ENCODE data around the gene TMEM207.

TMEM207 gene

GRCh38 chr3:190444576-190445145 is 5.0 kb downstream of the TMEM207 start:
- Histone ChIP-seq H2AFZ (ENCODE audit: low read length, unreplicated experiment) (no peak overlapping the region), H3K36me3 (ENCODE audit: insufficient read depth, low read length) (no peaks in the 10 kb centered on the region), H3K79me2 (ENCODE audit: control insufficient read depth, insufficient read depth, low read length, unreplicated experiment) (no peaks in the 10 kb centered on the region), H3K27me3 (ENCODE audit: insufficient read depth, low read length) (no peaks in the 10 kb centered on the region), H3K4me3 (ENCODE audit: low read depth, low read length) (no peak overlapping the region), H3K27ac (ENCODE audit: low read depth, low read length) (no peak overlapping the region), H3K4me1 (ENCODE audit: control insufficient read depth, insufficient read depth, low read length, unreplicated experiment) (no peaks in the 10 kb centered on the region)

GRCh38 chr3:190444006-190444405 is 5.7 kb downstream of the TMEM207 start:
- no peaks in the 10 kb centered on the region for H3K27me3 ChIP-seq (ENCODE audit: insufficient read depth, low read length)
- H3K36me3 ChIP-seq (ENCODE audit: insufficient read depth, low read length), result no peaks in the 10 kb centered on the region
- no peaks in the 10 kb centered on the region for H3K4me1 ChIP-seq (ENCODE audit: control insufficient read depth, insufficient read depth, low read length, unreplicated experiment)
- H3K27ac ChIP-seq (ENCODE audit: low read depth, low read length), result no peak overlapping the region
- H3K79me2 ChIP-seq (ENCODE audit: control insufficient read depth, insufficient read depth, low read length, unreplicated experiment), result no peaks in the 10 kb centered on the region
- no peak overlapping the region for H3K4me3 ChIP-seq (ENCODE audit: low read depth, low read length)
- H2AFZ ChIP-seq (ENCODE audit: low read length, unreplicated experiment), result no peak overlapping the region

- Histone ChIP-seq H3K4me3 (ENCODE audit: low read depth, low read length) (no peak overlapping the region), H3K27me3 (ENCODE audit: insufficient read depth, low read length) (no peaks in the 10 kb centered on the region), H3K79me2 (ENCODE audit: control insufficient read depth, insufficient read depth, low read length, unreplicated experiment) (no peaks in the 10 kb centered on the region), H2AFZ (ENCODE audit: low read length, unreplicated experiment) (peak overlapping the region; percentile 45), H3K27ac (ENCODE audit: low read depth, low read length) (no peak overlapping the region), H3K36me3 (ENCODE audit: insufficient read depth, low read length) (no peaks in the 10 kb centered on the region), H3K4me1 (ENCODE audit: control insufficient read depth, insufficient read depth, low read length, unreplicated experiment) (no peaks in the 10 kb centered on the region)
These were observed 6.4 kb downstream of the TMEM207 start for GRCh38 chr3:190443257-190443656.

GRCh38 chr3:190442240-190442639 is 7.5 kb downstream of the TMEM207 start:
- no peaks in the 10 kb centered on the region for H3K4me1 ChIP-seq (ENCODE audit: control insufficient read depth, insufficient read depth, low read length, unreplicated experiment)
- no peaks in the 10 kb centered on the region for H3K79me2 ChIP-seq (ENCODE audit: control insufficient read depth, insufficient read depth, low read length, unreplicated experiment)

GRCh38 chr3:190436331-190436730 is 13.4 kb downstream of the TMEM207 start:
- Histone ChIP-seq H3K4me1 (ENCODE audit: control insufficient read depth, insufficient read depth, low read length, unreplicated experiment) (peaks cover 11% of the 10 kb centered on the region), H2AFZ (ENCODE audit: low read length, unreplicated experiment) (no peak overlapping the region), H3K4me3 (ENCODE audit: low read depth, low read length) (no peak overlapping the region), H3K79me2 (ENCODE audit: control insufficient read depth, insufficient read depth, low read length, unreplicated experiment) (no peaks in the 10 kb centered on the region), H3K27me3 (ENCODE audit: insufficient read depth, low read length) (no peaks in the 10 kb centered on the region), H3K27ac (ENCODE audit: low read depth, low read length) (no peak overlapping the region), H3K36me3 (ENCODE audit: insufficient read depth, low read length) (no peaks in the 10 kb centered on the region)

More at GRCh38 chr3:190442240-190442639, 7.5 kb downstream of the TMEM207 start:
- Histone ChIP-seq H3K4me3 (ENCODE audit: low read depth, low read length) (no peak overlapping the region), H2AFZ (ENCODE audit: low read length, unreplicated experiment) (no peak overlapping the region), H3K27ac (ENCODE audit: low read depth, low read length) (no peak overlapping the region), H3K27me3 (ENCODE audit: insufficient read depth, low read length) (no peaks in the 10 kb centered on the region), H3K36me3 (ENCODE audit: insufficient read depth, low read length) (no peaks in the 10 kb centered on the region)

- H3K4me1 ChIP-seq (ENCODE audit: control insufficient read depth, insufficient read depth, low read length, unreplicated experiment), result peaks cover 11% of the 10 kb centered on the region
- H3K79me2 ChIP-seq (ENCODE audit: control insufficient read depth, insufficient read depth, low read length, unreplicated experiment), result no peaks in the 10 kb centered on the region
- no peak overlapping the region for H3K4me3 ChIP-seq (ENCODE audit: low read depth, low read length)
- H3K27me3 ChIP-seq (ENCODE audit: insufficient read depth, low read length), result no peaks in the 10 kb centered on the region
- H3K36me3 ChIP-seq (ENCODE audit: insufficient read depth, low read length), result no peaks in the 10 kb centered on the region
- H2AFZ ChIP-seq (ENCODE audit: low read length, unreplicated experiment), result no peak overlapping the region
- H3K27ac ChIP-seq (ENCODE audit: low read depth, low read length), result no peak overlapping the region
These were observed 14.1 kb downstream of the TMEM207 start for GRCh38 chr3:190435618-190436017.

GRCh38 chr3:190433626-190434025 is 16.1 kb downstream of the TMEM207 start:
- H2AFZ ChIP-seq (ENCODE audit: low read length, unreplicated experiment), result no peak overlapping the region
- no peak overlapping the region for H3K27ac ChIP-seq (ENCODE audit: low read depth, low read length)
- no peak overlapping the region for H3K4me3 ChIP-seq (ENCODE audit: low read depth, low read length)
- H3K36me3 ChIP-seq (ENCODE audit: insufficient read depth, low read length), result no peaks in the 10 kb centered on the region
- H3K4me1 ChIP-seq (ENCODE audit: control insufficient read depth, insufficient read depth, low read length, unreplicated experiment), result peaks cover 11% of the 10 kb centered on the region
- H3K79me2 ChIP-seq (ENCODE audit: control insufficient read depth, insufficient read depth, low read length, unreplicated experiment), result no peaks in the 10 kb centered on the region
- H3K27me3 ChIP-seq (ENCODE audit: insufficient read depth, low read length), result no peaks in the 10 kb centered on the region

GRCh38 chr3:190432216-190432615 is 17.5 kb downstream of the TMEM207 start:
- H3K27me3 ChIP-seq (ENCODE audit: insufficient read depth, low read length), result no peaks in the 10 kb centered on the region

GRCh38 chr3:190430906-190431305 is 18.8 kb downstream of the TMEM207 start:
- Histone ChIP-seq H3K4me1 (ENCODE audit: control insufficient read depth, insufficient read depth, low read length, unreplicated experiment) (peaks cover 11% of the 10 kb centered on the region), H3K4me3 (ENCODE audit: low read depth, low read length) (no peak overlapping the region), H3K27ac (ENCODE audit: low read depth, low read length) (no peak overlapping the region), H3K27me3 (ENCODE audit: insufficient read depth, low read length) (no peaks in the 10 kb centered on the region), H2AFZ (ENCODE audit: low read length, unreplicated experiment) (no peak overlapping the region), H3K36me3 (ENCODE audit: insufficient read depth, low read length) (no peaks in the 10 kb centered on the region), H3K79me2 (ENCODE audit: control insufficient read depth, insufficient read depth, low read length, unreplicated experiment) (no peaks in the 10 kb centered on the region)

More at GRCh38 chr3:190432216-190432615, 17.5 kb downstream of the TMEM207 start:
- no peaks in the 10 kb centered on the region for H3K36me3 ChIP-seq (ENCODE audit: insufficient read depth, low read length)
- H3K27ac ChIP-seq (ENCODE audit: low read depth, low read length), result no peak overlapping the region
- H3K79me2 ChIP-seq (ENCODE audit: control insufficient read depth, insufficient read depth, low read length, unreplicated experiment), result no peaks in the 10 kb centered on the region
- no peak overlapping the region for H3K4me3 ChIP-seq (ENCODE audit: low read depth, low read length)
- peaks cover 11% of the 10 kb centered on the region for H3K4me1 ChIP-seq (ENCODE audit: control insufficient read depth, insufficient read depth, low read length, unreplicated experiment)
- H2AFZ ChIP-seq (ENCODE audit: low read length, unreplicated experiment), result no peak overlapping the region

GRCh38 chr3:190429681-190430080 is 20.0 kb downstream of the TMEM207 start:
- H2AFZ ChIP-seq (ENCODE audit: low read length, unreplicated experiment), result no peak overlapping the region
- H3K4me3 ChIP-seq (ENCODE audit: low read depth, low read length), result no peak overlapping the region
- peaks cover 11% of the 10 kb centered on the region for H3K4me1 ChIP-seq (ENCODE audit: control insufficient read depth, insufficient read depth, low read length, unreplicated experiment)
- no peaks in the 10 kb centered on the region for H3K27me3 ChIP-seq (ENCODE audit: insufficient read depth, low read length)
- no peak overlapping the region for H3K27ac ChIP-seq (ENCODE audit: low read depth, low read length)
- H3K79me2 ChIP-seq (ENCODE audit: control insufficient read depth, insufficient read depth, low read length, unreplicated experiment), result no peaks in the 10 kb centered on the region
- no peaks in the 10 kb centered on the region for H3K36me3 ChIP-seq (ENCODE audit: insufficient read depth, low read length)

GRCh38 chr3:190426806-190427507 is 22.7 kb downstream of the TMEM207 start:
- no peak overlapping the region for H2AFZ ChIP-seq (ENCODE audit: low read length, unreplicated experiment)
- peaks cover 6% of the 10 kb centered on the region for H3K4me1 ChIP-seq (ENCODE audit: control insufficient read depth, insufficient read depth, low read length, unreplicated experiment)
- H3K36me3 ChIP-seq (ENCODE audit: insufficient read depth, low read length), result no peaks in the 10 kb centered on the region
- H3K27me3 ChIP-seq (ENCODE audit: insufficient read depth, low read length), result no peaks in the 10 kb centered on the region
- no peak overlapping the region for H3K27ac ChIP-seq (ENCODE audit: low read depth, low read length)
- no peaks in the 10 kb centered on the region for H3K79me2 ChIP-seq (ENCODE audit: control insufficient read depth, insufficient read depth, low read length, unreplicated experiment)
- no peak overlapping the region for H3K4me3 ChIP-seq (ENCODE audit: low read depth, low read length)
